Common myeloid progenitor, CD34-positive (primary cell): ENCODE results near the gene USP32.

Experiments used
- CTCF ChIA-PET: fragments of 350-600 bp; sonication (Branson Sonifier 250); formaldehyde crosslinking; loops from one replicate; lab custom pipeline; 2021; ENCODE audit warnings: antibody characterized with exemption; lab: Charles Lee
- POLR2A ChIA-PET: fragments of 350-600 bp; sonication (Branson Sonifier 250); formaldehyde crosslinking; loops from one replicate; lab custom pipeline; 2021; ENCODE audit warnings: antibody characterized with exemption; lab: Charles Lee
- DNase-seq, 3 donors: peaks; one replicate each; pipeline versions ENCODE4 v3.0.0 to v3.0.0-alpha.2; 2013
- H3K27ac ChIP-seq, 2 experiments: 1 replicate in 1 of 2; 2 replicates in 1 of 2; pipeline ENCODE4 v1.7.0; 2013; ENCODE audit warnings: inconsistent platforms in 2 of 2, low read length in 2 of 2, mild to moderate bottlenecking in 2 of 2, low read depth in 1 of 2, moderate library complexity in 1 of 2; ENCODE audit not compliant: severe bottlenecking in 2 of 2, insufficient read depth in 1 of 2, poor library complexity in 1 of 2
- H3K27me3 ChIP-seq, 5 experiments: replicated peaks in 2 of 5; 1 replicate in 3 of 5; 2 replicates in 2 of 5; pipeline versions ENCODE4 v1.6.1 to v1.7.0; 2013; ENCODE audit warnings: low read length in 4 of 5, mild to moderate bottlenecking in 2 of 5, moderate library complexity in 2 of 5, inconsistent platforms in 1 of 5; ENCODE audit not compliant: insufficient read depth in 5 of 5, control insufficient read depth in 4 of 5
- H3K36me3 ChIP-seq, 4 experiments: 1 replicate in 2 of 4; 2 replicates in 2 of 4; pipeline versions ENCODE4 v1.6.1 to v1.7.0; 2013; ENCODE audit warnings: low read length in 3 of 4, control low read depth in 1 of 4, mild to moderate bottlenecking in 1 of 4; ENCODE audit not compliant: control insufficient read depth in 4 of 4, insufficient read depth in 4 of 4
- H3K4me1 ChIP-seq, 4 experiments: 1 replicate in 3 of 4; 2 replicates in 1 of 4; pipeline versions ENCODE4 v1.6.1 to v1.7.1; 2013; ENCODE audit warnings: low read length in 3 of 4, mild to moderate bottlenecking in 3 of 4, control low read depth in 1 of 4, inconsistent platforms in 1 of 4, moderate library complexity in 1 of 4; ENCODE audit not compliant: control insufficient read depth in 4 of 4, insufficient read depth in 4 of 4; ENCODE audit errors: control extremely low read depth in 1 of 4
- H3K4me3 ChIP-seq, 7 experiments: 1 replicate in 4 of 7; 2 replicates in 3 of 7; pipeline versions ENCODE4 v1.5.1 to v1.7.0; 2013; ENCODE audit warnings: mild to moderate bottlenecking in 7 of 7, low read length in 6 of 7, moderate library complexity in 6 of 7, inconsistent platforms in 2 of 7, low read depth in 2 of 7, control low read depth in 1 of 7; ENCODE audit not compliant: insufficient read depth in 4 of 7, control insufficient read depth in 1 of 7; ENCODE audit errors: extremely low read depth in 1 of 7
- H3K9me3 ChIP-seq, 5 experiments: 1 replicate in 4 of 5; 2 replicates in 1 of 5; pipeline versions ENCODE4 v1.6.1 to v1.7.1; 2013; ENCODE audit warnings: low read length in 4 of 5, mild to moderate bottlenecking in 2 of 5, inconsistent platforms in 1 of 5, low read depth in 1 of 5, moderate library complexity in 1 of 5; ENCODE audit not compliant: control insufficient read depth in 4 of 5, insufficient read depth in 2 of 5; ENCODE audit errors: control extremely low read depth in 1 of 5
- WGBS: methylation state at CpG from one replicate; pipeline ENCODE4 v1.1.5; 2013; ENCODE audit not compliant: insufficient coverage; 5-methylcytosine and 5-hydroxymethylcytosine counted together

Gene USP32

DNA sequence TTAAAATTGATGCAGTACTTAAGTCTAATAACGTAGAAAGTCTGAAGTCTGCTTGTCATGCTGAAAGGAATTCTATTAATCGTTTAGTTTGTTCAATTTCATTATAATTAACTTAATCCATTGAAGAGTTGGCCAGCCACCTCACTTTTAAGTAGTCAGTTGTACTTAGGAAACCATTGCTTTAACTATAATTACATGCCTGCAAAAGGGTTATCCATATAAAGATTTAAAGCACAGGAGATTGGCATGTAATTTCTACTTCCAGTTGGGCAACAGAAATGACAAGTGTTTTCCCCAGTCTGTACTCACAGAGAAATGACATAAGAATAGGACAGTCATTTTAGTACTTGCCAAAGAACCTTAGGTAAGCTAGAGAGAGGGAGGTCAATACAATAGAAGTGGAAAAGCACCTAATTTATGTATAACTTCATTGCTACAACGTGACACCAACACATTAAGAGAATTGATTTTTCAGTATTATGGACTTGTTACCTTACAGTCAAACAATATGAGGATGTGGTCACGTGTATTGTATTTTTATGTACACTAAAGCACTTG, 3.7 kb upstream of the USP32 start:
- Histone ChIP-seq H3K4me3 (no peak overlapping the region), H3K4me1 (peaks cover 24 to 80% (median 31%) of the 10 kb centered on the region in 4 experiments), H3K36me3 (no peaks in the 10 kb centered on the region), H3K27ac (no peak overlapping the region), H3K27me3 (no peaks in the 10 kb centered on the region), H3K9me3 (no peaks in the 10 kb centered on the region)
- no CpG with 5 or more reads among the region's 4 CpGs for WGBS
- POLR2A ChIA-PET = no interaction called here
- CTCF ChIA-PET = interaction anchor here (0.7 to 2.3 kb wide), 2 partner anchors 14 to 45 kb away, joined by 3 to 4 read pairs; no protein-coding TSS in a partner anchor
- peak in 1 of 3 donors; percentile 27 for DNase-seq

GRCh38 chr17:60393840-60394723, 2.1 kb upstream of the USP32 start:
- POLR2A ChIA-PET = no interaction called here
- DNase-seq = no peak
- Histone ChIP-seq H3K9me3 (no peaks in the 10 kb centered on the region), H3K27ac (no peak overlapping the region), H3K36me3 (no peaks in the 10 kb centered on the region), H3K4me3 (no peak overlapping the region), H3K27me3 (no peaks in the 10 kb centered on the region), H3K4me1 (peaks cover 29 to 87% (median 42%) of the 10 kb centered on the region in 4 experiments)
- WGBS = 94% methylated on average over 14 of the region's 17 CpGs
- CTCF ChIA-PET = interaction anchor here (0.6 kb wide), 1 partner anchor 347 kb away, joined by 3 read pairs; no protein-coding TSS in a partner anchor

GRCh38 chr17:60392845-60393702, 1.1 kb upstream of the USP32 start:
- peak overlapping the region; percentile 80 to 95 for H3K27ac ChIP-seq
- no peaks in the 10 kb centered on the region for H3K36me3 ChIP-seq
- H3K4me3 ChIP-seq = peak overlapping the region; percentile 76 to 100 (median 92)
- H3K27me3 ChIP-seq = no peaks in the 10 kb centered on the region
- ChIA-PET POLR2A (interaction anchor here (1.2 kb wide), 1 partner anchor 20 kb away, joined by 4 read pairs; no protein-coding TSS in a partner anchor), CTCF (no interaction called here)
- peaks cover 31 to 87% (median 41%) of the 10 kb centered on the region in 4 experiments for H3K4me1 ChIP-seq
- peak; percentile 36 to 71 (median 70) for DNase-seq
- 20% methylated on average over 9 of the region's 17 CpGs for WGBS
- no peaks in the 10 kb centered on the region for H3K9me3 ChIP-seq

DNA sequence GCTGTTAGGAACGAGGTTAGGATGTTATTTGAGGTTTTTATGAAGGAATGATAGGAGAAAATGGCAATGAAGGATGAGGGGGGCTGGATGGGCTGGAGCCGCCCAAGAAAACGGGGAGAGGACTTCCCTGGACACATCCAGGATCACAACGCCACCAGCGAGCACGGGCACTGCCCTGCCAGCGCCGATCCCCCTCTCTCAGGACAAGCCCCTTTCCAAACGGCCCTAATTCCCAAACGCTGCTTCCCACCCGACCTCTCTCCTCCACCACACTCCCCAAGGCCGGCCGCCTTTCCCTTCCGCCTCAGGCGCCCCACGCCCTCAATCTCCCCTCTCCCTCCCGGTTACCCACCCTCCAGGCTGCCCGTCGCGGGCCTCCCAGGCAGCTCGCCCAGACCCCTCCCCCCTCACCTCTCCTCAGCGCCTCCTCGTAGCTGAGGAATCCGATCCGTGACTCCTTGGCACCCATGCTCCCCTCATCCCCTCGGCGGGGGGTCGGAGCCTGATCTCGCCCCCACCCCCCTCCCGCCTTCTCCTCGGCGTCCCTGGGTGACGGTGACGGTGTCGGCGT, 377 bp downstream of the USP32 start:
- peaks cover 24 to 85% (median 40%) of the 10 kb centered on the region in 4 experiments for H3K4me1 ChIP-seq
- peak overlapping the region; percentile 63 to 100 (median 88) for H3K4me3 ChIP-seq
- POLR2A ChIA-PET = interaction anchor here (0.5 to 1.3 kb wide), 3 partner anchors 9 to 25 kb away, joined by 4 read pairs; no protein-coding TSS in a partner anchor
- WGBS = 0% methylated on average over 21 of the region's 36 CpGs
- DNase-seq = no peak
- H3K27me3 ChIP-seq = no peaks in the 10 kb centered on the region
- H3K36me3 ChIP-seq = no peaks in the 10 kb centered on the region
- H3K27ac ChIP-seq = peak overlapping the region; percentile 87 to 95
- CTCF ChIA-PET = interaction anchor here (1.4 kb wide), 1 partner anchor 31 kb away, joined by 4 read pairs; the partner anchor contains the start of gene CHCT1
- H3K9me3 ChIP-seq = no peaks in the 10 kb centered on the region

DNA sequence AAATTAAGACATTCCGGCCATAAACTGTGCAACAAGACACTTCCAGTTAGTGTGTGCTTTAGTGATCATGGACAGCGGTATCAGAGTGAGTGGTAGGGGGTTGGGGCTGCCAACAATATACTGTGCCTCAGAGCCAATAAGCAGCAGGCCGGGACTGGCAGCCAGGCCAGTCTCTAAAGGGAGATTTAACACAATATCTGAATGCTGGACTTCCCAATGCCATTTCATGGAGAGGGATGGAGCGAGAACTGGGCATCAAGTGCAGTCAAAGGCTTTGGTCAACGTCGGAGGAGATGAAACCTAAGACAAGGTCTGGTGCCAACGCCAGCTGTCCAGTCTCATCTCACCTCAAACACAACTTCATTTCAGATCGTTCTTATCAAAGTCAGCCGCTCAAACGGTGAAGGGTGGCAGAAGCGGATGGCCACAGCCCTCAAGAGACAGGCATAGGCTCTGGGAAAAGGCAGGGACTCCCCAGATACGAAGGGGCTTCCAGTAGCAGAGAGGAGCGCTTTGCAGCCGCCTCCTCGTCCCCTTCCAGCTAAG, 935 bp downstream of the USP32 start:
- H3K36me3 ChIP-seq = no peaks in the 10 kb centered on the region
- ChIA-PET CTCF (interaction anchor here (0.8 to 1.4 kb wide), 2 partner anchors 31 to 350 kb away, joined by 3 to 4 read pairs; partner anchors contain the start of gene CHCT1), POLR2A (interaction anchor here (1.3 kb wide), 1 partner anchor 8 kb away, joined by 4 read pairs; no protein-coding TSS in a partner anchor)
- WGBS = under 1% methylated on average over 12 of the region's 15 CpGs
- H3K4me1 ChIP-seq = peaks cover 25 to 85% (median 45%) of the 10 kb centered on the region in 4 experiments
- peak overlapping the region; percentile 87 to 95 for H3K27ac ChIP-seq
- peak in 2 of 3 donors; percentile 34 to 49 for DNase-seq
- no peaks in the 10 kb centered on the region for H3K9me3 ChIP-seq
- H3K27me3 ChIP-seq = no peaks in the 10 kb centered on the region
- H3K4me3 ChIP-seq = peak overlapping the region; percentile 63 to 100 (median 88)

GRCh38 chr17:60390186-60390585, 1.7 kb downstream of the USP32 start:
- WGBS = no CpG with 5 or more reads among the region's 2 CpGs
- peak overlapping the region in 6 of 7 experiments; percentile 63 to 100 (median 90) for H3K4me3 ChIP-seq
- DNase-seq = peak in 1 of 3 donors; percentile 21
- ChIA-PET POLR2A (interaction anchor here (0.6 kb wide), 2 partner anchors 41 to 771 kb away, joined by 3 read pairs; no protein-coding TSS in a partner anchor), CTCF (interaction anchor here (0.6 to 1.3 kb wide), 4 partner anchors 25 to 349 kb away, joined by 3 to 4 read pairs (median 3); no protein-coding TSS in a partner anchor)
- H3K36me3 ChIP-seq = no peaks in the 10 kb centered on the region
- H3K9me3 ChIP-seq = no peaks in the 10 kb centered on the region
- H3K27ac ChIP-seq = peak overlapping the region in 1 of 2 experiments; percentile 95
- peaks cover 25 to 85% (median 44%) of the 10 kb centered on the region in 4 experiments for H3K4me1 ChIP-seq
- H3K27me3 ChIP-seq = no peaks in the 10 kb centered on the region
